GM20431 (cell line): ENCODE measurements around the gene ERC2.

Source experiments
- in situ Hi-C: fragments of 300-500 bp; cut with MseI, MboI; formaldehyde crosslinking; loops from one replicate; pipeline ENCODE4 v1.15.0; 2020; ENCODE audit warnings: low sequenced_read_pairs; ENCODE audit not compliant: unreplicated experiment

The ERC2 gene

DNA sequence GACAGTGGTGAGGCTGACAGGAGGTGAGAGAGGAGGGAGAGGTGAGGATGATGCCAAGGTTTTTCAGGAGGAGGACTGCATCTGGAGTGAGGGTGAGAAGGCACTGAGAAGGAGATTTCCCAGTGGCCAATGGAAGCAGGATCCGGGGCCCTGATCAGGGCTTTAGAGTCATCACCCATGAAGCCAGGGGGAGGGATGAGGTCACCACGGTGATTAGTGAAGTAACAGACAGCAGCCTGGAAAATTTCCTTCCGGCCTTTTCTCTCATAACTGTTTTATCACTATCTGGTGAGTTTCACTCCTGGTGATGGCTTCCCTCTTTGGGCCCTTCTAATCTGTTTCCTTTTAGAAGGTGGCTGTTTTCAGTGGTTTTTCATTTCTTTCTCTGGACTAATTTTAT, 900.7 kb downstream of the ERC2 start:
- in situ Hi-C loops = no loop called here

DNA sequence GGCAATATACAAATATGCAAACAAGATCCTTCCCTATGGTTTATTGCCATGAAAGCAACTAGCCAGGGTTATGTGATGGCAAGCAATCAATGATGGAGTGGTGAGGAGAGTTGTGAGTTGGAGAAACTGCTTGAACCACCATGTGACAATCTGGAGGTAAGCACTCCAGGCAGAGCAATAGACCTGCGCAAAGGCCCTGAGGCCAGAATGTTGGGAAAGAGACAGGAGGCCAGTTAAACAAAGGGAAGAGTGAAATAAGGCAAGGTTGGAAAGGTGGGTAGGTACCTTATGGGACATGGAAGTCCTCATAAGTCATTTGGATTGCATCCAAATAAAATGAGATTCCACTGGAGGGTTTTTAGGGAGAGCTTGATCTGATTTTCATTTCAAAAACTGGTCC, 901.1 kb downstream of the ERC2 start:
- in situ Hi-C loops = no loop called here

DNA sequence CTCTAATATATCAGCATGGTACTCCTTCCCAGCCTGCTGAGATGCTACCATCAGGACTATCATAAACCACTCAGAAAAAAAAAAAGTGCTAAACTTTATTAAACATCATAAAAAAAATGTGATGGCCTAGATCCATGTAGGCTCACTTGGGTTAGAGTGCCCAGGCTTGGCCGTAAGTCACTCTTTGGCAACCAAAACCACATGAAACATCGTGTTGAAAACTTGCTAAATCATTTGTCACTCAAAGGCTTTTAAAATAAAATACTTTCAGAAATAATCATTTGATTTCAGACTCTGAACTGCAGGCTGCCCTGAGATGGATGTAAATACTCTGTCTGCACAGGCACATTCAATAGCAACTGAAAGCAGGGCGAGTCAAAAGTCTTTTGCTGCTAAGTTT, 902.7 kb downstream of the ERC2 start:
- in situ Hi-C loops = no loop called here

DNA sequence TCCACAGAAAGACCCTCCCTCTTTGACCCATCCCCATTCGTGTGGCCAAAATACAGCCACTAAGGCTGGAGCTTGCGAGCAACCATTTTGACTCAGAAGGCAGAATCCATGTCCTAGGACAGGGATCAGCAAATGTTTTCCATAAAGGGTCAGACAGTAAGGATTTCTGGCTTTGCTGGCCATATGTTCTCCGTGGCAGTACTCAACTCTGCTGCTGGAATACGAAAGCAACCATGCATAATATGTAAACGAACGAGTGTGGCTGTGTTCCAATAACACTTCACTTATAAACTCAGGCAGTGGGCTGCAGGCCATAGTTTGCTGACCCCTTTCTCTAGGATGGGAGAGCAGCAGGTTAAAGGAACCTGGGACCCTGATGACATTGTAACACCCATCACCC, 903.5 kb downstream of the ERC2 start:
- in situ Hi-C loops = no loop called here

DNA sequence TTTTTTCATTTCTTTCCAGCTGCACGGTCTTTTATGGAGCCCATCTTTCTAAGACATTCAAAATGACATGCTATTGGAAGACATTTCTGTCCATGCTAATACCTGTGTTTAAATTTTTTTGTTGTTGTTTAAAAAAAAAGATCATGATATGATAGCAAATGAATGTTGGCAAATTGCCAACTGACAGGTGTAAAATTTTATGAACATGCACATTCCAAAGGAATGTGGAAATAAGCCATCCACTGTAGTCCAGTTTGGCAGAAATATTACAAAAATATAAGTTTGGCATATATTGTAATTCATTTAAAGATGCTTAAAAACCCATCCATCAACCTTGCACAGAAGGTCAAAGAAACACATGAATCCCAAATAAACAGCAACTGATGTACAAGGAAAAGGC, 905.6 kb downstream of the ERC2 start:
- in situ Hi-C loops = no loop called here

DNA sequence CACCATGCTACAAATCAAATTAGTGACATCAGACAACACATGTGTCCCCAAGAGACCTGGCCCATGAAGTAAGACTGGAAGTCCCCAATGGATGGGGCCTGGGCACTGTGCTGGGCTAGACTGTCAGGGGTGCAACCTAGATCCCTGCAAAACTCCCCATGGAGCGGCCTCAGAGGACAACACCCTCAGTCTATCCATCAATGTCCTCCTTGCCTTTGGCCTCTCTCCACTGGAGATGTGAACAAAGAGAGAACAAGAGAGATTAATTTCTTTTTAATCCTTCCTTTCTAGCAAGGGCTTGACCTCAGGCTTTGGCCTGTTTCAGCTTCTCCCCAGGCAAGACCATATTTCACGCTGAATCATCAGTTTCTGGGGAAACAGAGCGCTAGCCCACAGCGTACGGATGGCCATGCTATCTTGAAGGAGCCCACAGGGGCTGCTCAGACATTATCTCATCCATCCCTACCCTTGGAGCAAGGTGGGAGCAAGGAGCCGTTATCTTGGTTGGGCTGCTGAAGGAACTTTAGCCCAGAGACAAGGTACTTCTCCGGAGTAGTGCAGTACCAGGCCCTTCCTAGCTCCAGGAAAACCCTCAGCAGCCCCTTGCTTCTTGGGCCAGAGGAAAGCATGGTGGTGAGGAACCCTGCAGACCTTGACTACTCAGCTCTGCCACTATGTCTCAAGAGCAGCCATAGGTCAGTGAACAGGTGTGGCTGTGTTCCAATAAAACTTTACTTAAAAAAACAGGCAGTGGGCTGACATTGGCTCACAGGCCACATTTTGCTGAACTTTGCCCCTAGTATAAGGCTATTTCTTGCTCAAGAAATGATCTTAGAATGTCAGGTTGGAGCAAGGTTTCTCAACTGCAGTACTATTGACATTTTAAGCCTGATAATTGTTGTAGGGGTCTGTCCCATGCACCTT, 908.5 kb downstream of the ERC2 start:
- in situ Hi-C loops = no loop called here

DNA sequence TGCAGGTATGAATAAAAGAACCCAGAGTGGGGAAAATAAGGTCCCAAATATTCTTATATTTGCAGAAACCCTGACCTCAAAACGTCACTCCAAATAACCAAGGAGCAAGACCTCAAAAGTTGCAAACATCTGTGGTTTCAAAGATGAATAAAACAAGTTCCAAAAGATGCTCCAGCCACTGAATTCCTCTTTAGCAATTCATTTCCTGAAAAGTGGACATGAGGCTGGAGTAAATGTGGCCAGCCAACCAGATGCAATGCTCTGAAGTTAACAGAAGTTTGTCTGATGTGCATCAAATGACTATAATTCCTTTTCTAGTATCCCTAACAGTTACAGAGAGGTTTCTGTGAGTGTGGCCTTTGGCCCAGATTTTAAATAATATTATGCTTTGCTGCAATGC, 910.0 kb downstream of the ERC2 start:
- in situ Hi-C loops = no loop called here

DNA sequence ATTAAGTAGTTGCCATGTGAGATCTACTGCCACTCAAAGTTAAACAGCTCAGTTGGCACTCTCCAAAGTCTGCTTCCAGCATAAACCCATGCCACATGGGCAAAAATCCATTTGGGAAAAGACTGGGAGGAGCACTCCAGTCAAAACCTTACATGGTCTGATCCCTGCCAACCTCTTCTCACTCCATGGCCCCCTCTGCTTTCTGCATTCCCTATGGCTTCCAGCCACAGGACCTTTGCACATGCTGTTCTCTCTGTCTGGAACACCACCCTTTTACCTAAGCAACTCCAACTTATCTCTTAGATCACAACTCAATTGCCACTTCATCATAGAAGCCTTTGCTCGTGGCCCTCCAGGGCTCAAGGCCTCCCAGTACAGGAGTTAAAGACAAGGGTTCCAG, 910.7 kb downstream of the ERC2 start:
- in situ Hi-C loops = no loop called here

DNA sequence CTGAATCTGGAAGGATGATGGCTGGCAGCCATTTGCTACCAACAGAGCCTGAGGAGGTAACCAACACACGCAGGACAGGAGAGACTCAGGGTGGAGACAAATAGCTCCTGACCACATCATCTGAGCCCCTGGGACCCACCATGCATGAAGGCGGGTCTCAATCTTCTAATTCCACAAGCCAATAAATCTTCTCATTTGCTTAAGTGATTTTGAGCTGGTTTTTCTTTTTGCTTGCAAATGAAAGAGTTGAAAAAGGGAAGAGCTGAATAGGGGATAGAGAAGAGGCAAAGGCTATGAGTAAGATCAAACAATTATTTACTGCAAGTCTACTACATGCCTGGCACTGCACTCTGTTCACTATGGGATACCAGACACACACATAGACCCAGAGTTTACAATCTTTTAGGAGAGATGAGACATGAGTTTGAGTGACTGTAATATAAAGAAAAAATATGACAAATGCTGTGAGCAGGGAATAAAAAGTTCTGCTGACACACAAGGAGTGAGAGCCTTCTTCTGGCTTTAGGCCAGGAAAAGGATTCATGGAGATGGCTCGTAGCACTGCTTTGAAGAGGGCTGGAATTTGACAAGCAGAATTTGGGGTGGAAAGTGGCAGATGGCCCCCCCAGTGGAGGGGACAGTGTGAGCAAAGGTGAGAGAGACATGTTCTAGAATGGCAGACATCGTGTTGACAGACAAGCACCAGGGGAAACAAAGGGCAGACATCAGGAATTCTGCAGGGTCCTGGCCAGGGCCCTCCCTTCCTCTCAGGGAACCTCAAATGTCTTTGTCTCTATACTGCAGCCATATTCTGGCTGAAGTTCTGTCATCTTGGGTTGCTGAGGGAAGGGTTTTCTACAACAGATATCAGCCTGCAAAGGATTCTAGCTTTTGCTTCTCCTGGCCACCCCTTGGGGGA, 911.4 kb downstream of the ERC2 start:
- in situ Hi-C loops = no loop called here

DNA sequence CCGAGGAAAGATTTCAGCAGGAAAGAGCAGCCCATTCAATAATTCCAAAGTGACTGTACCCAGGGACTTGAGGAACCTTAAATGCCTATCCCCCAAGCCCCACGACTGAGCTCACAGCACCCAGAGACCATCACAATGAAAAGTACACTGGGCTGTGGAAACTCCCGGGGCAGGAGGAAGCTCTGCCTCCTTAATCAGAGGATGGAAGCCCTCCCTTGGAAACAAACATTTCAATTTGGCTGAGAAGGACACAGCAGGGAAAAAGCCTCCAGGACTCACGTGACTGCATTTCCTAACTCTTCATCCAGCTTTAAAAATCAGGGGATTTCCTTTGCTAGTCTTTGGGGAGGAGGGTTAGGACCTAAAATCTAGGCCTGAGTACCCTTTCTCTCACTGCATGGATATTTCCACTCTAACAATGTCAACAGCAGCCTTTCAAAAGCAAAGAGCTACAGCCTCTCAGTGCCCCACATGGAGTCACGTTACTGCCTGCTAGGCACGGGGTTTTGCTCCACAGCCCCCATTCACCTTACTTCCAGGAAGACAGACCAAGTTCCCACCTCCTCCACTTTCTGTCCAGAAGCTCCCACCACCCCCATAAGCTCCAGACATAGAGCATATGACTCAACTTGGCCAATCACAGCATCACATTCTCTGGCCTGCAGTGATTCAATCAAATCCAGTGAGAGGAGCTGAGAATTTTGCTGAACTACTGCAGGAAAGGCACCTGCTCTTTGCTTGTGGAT, 912.2 kb downstream of the ERC2 start:
- in situ Hi-C loops = no loop called here

DNA sequence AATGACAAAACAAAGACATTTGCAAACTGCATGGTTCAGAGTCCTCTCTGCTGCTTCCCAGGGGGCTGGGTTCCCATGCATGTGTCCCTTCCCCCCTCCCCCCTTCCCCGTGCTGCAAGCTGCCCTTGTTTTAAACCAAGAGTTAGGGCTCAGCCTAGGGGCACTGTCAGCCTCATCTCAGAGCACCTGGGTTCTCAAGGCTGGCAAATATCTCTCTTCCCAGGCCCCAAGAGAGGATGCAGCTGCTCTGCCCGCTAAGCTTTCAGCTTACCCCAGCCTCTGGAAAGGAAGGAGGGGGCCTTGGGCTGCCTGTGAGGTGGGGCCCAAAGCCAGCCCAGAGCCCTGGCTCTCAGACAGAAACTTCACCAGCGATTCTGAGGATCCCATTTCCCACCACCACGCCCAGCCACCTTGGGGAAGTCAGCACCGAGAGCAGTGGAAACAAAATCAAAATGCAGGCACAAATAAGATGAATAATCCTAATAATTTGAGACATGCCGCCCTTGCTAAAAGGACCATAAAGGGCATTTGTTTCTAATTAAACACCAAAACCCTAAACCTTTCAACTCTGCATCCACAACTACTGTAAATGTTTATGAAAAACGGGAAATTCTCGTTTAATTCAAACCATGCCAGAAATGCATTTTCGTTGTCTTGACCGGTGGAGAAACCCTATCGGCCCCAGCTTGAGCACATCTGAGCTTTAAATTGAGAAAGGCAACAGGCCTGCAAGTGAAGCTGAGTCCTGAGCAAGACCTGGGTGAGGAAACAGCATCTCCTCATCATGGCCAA, 913.4 kb downstream of the ERC2 start:
- in situ Hi-C loops = no loop called here

DNA sequence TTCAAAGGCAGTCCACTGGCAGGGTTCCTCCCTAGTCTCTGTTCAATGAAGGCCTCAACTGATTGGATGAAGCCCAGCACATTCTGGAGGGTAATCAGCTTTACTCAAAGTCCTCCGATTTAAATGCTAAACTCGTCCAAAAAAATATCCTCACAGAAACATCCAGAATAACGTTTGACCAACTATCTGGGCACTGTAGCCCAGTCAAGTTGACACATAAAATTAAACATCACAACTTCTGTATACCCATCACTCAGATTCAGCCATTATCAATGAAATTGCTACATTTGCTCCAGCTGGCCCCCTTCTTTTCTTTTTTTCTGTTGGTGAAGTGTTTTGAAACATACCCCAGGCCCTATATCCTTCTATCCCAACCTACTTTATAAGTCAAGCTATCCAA, 916.6 kb downstream of the ERC2 start:
- in situ Hi-C loops = no loop called here

DNA sequence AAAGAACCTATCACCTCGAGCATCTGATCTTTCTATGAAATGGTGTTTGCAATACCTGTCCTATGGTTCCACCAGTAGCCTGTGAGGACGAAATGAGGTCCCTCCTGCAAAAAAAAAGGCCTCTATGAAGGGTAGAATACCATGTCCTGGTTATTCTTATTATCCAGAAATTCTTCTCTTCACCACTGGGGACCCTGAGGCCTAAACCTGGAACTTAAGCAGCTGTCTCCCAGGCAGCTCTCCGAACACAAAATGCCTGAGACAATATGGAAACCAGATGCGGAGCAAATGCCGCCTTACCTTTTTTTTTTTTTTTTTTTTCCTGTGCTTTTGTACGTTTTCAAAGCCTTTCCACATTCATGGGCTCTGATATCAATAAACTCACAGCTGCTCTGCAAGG, 919.1 kb downstream of the ERC2 start:
- in situ Hi-C loops = no loop called here

DNA sequence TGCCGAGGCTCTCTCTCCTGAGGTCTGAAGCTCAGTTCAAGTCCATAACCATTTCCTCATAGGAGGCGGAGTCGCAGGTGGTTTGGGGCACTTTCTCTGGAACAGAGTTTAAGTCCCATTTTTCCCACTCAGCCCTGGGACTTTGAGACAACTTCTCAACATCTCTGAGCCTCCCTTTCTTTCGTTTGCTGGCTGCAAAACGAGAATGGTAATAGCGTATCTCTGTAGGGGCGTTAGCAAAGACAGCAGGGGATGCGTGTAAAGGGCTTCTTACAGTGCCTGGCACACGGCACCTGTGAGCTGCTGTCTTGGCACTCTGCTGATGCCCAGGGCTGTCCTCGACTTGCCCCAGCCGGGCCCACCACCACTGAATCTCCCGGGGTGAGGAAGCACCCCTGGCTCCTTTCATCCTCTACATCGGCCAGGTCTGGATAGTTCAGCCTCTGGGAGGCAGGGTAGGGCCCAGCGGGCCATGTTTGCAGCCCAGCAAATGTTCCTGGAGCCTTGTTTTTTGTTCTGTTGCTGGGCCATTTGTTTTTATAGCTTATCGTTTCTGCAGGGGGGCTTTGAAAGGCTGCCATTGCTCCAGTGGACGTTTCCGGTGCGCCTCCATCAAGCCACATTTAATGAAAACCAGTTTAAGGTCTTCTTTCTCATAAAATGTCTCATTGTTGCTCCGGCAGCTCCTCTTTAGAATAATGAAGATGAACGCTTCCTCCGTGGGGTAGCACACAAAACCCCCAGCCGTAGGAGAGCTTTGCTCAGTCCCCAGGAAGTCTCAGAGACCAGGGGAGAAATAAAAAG, 921.2 kb downstream of the ERC2 start:
- in situ Hi-C loops = no loop called here

DNA sequence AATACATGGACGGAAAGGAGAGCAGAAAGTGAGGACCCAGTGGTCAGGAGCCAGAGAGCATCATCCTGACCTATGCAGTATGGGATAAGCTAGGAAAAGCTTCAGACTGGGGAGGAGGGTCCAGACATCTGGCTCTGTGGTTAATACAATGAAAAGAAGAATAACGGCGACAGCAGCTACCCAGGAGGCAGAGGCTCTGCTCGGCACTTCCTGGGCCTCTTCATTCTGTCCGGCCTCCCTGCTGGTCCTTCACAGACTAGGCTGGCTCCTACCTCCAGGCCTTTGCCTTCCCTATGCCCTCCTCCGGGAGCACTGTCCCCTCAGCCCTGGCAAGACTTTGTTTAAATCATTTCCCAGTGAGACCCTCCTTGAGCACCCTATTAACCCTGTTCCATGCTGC, 922.3 kb downstream of the ERC2 start:
- in situ Hi-C loops = no loop called here

DNA sequence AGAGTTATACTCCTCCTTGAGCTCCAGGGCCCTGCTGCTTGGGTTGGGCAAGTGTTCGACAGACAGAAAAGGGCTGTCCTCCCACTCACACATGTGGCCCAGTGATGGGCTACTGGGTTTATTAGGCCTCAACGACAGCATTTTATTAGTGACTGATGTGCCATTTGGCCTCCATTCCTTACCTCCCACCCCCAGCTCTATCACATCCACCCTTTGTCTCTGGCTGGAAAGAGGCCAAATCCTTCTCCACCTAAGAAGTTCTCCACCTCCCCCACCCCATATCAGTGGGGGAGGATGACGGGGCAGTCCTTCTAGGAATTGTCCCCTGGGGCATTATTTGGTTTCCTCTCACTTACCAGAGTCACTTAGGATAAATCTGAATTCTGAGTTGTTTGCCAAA, 924.0 kb downstream of the ERC2 start:
- in situ Hi-C loops = no loop called here

DNA sequence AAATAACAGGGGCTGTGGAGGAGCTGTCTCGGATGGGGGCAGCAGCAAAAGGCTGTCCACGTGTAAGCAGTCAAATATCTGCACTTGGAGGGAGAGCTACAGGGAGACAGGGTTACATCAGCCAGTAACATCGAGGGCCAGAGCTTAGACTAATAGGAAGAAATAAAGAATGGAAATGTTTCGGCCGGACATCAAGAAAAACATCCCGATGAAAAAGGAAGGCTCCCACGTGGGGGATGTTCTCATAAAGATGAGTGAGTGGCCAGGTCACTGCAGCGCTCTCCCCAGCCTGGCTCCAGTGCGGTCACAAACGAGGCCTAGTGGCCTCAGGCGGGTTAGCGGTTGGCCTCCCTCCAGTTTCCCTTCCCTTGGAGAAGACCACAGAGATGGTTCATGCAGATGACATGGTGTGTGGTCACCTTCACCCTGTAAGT, 925.1 kb downstream of the ERC2 start:
- in situ Hi-C loops = no loop called here

DNA sequence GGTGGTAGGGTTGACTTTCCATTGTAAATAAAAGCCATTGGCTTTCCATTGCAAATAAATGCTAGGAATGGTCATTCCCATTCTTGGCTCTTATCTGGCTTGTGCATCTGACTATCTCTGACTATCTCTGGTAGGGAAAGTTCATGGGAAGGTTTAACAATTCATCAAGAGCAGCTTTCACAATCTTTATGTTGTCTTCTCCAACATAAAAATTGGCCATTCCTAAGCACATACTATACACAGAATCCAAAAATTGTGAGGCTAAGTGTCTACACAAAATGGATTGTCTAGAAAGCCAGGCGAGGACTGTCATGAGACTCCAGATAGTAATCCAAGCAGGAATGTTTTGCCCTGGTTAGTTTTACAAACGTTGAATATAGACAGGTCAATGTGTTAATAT, 926.8 kb downstream of the ERC2 start:
- in situ Hi-C loops = no loop called here

DNA sequence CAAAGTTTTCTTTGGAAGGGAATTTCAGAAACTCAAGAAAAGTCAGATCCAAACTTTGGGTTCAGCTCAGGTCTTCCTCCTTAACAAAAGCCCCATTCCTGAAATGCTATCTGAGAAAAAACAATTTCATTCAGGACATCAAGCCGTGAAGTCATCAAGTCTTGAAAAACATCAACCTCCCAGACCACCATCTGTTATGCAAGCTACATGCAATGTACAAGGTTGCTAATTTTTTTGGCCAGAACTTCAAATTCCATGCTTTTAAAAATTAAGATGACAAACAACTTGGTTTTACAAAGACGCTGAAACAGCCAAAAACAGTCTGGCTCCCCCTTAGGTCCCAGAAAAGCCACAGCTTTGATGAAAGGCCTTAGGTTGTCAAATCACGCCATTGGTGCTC, 927.3 kb downstream of the ERC2 start:
- in situ Hi-C loops = no loop called here
